MM.1S (cell line): ENCODE data around the gene SUPT16H.
"Not testable (repeated sequence)": the region's sequence is repeated elsewhere in the genome, so short reads cannot be mapped to it uniquely, and the experiment has no call there.

ENCODE experiments used
- CTCF ChIP-seq: fragments of 300-600 bp; sonication (generic); IDR thresholded peaks from 2 replicates; pipeline ENCODE4 v1.5.1; 2016; ENCODE audit warnings: antibody characterized with exemption, low read length, mixed read lengths
- EZH2 ChIP-seq: fragments of 300-600 bp; sonication (generic); optimal IDR thresholded peaks from 2 replicates; pipeline ENCODE3; 2017; ENCODE audit warnings: low read depth, mild to moderate bottlenecking, antibody characterized with exemption, low read length, mixed read lengths
- EZH2phosphoT487 ChIP-seq: fragments of 300-600 bp; sonication (generic); IDR thresholded peaks from 2 replicates; pipeline ENCODE4 v1.6.1; 2018; ENCODE audit warnings: antibody characterized with exemption, low read length

GRCh38 chr14:21372814-21373213 lies 11.0 kb downstream of the SUPT16H start:
- TF ChIP-seq EZH2, CTCF, EZH2phosphoT487: not testable (repeated sequence)
